Upper lobe of left lung (tissue), 6 donors: Measurements from ENCODE around the gene SEC61A1. TPM values are rescaled to one million over a fixed set of nuclear protein-coding genes. Genes with fewer than 3 reads are reported as not detected.

Source experiments
- ATAC-seq, 2 donors: fragments of 200-7000 bp; cut with Tn5 transposase; one replicate each; pipeline ENCODE4 v1.9.1; 2022; ENCODE audit warnings: mild to moderate bottlenecking in 2 of 2, moderate library complexity in 2 of 2; ENCODE audit not compliant: low FRiP score in 2 of 2
- DNase-seq, 2 donors: peaks; one replicate each; pipeline ENCODE4 v3.0.0-alpha.2; 2019 to 2020
- H3K27ac ChIP-seq, 4 donors: fragments of 200-600 bp; sonication (generic); one replicate each; pipeline ENCODE4 v1.5.1; 2016 to 2019
- H3K27me3 ChIP-seq, 4 donors: fragments of 200-600 bp; sonication (generic); one replicate each; pipeline ENCODE4 v1.5.1; 2017 to 2019
- H3K36me3 ChIP-seq, 4 donors: fragments of 200-600 bp; sonication (generic); one replicate each; pipeline ENCODE4 v1.5.1; 2016 to 2019
- H3K4me1 ChIP-seq, 4 donors: fragments of 200-600 bp; sonication (generic); one replicate each; pipeline ENCODE4 v1.5.1; 2018 to 2019
- H3K4me3 ChIP-seq, 4 donors: fragments of 200-600 bp; sonication (generic); one replicate each; pipeline ENCODE4 v1.5.1; 2017 to 2019; ENCODE audit warnings: mild to moderate bottlenecking in 2 of 4, moderate library complexity in 1 of 4
- H3K9me3 ChIP-seq, 4 donors: fragments of 200-600 bp; sonication (generic); one replicate each; pipeline ENCODE4 v1.5.1; 2018 to 2019
- EP300 ChIP-seq, 4 donors: sonication (generic); formaldehyde crosslinking; IDR thresholded peaks; one replicate each; pipeline ENCODE4 v1.5.1; 2017; ENCODE audit warnings: antibody characterized with exemption in 4 of 4, control low read depth in 2 of 4
- POLR2A ChIP-seq, 4 donors: fragments of 450-650 bp; IDR thresholded peaks; one replicate each; pipeline ENCODE4 v1.5.1; 2016 to 2017; ENCODE audit warnings: antibody characterized with exemption in 4 of 4, mild to moderate bottlenecking in 2 of 4
- POLR2AphosphoS5 ChIP-seq, 2 donors: sonication (generic); formaldehyde crosslinking; IDR thresholded peaks; one replicate each; pipeline ENCODE4 v1.5.1; 2017; ENCODE audit warnings: antibody characterized with exemption in 2 of 2
- WGBS, 2 donors: methylation state at CpG; one replicate each; pipeline ENCODE4 v1.1.5; 2017 to 2018; 5-methylcytosine and 5-hydroxymethylcytosine counted together
- total RNA-seq, 6 donors: library from RNA; depleted of rRNA in 4 of 6; stranded (reverse); fragments of >200 nt in 4 of 6; gene quantifications; one replicate each; pipeline versions ENCODE4 v1.1.0 to v1.2.1, GENCODE V29; 2016 to 2021
- TF ChIP-seq, protein P1 (sequence below), 6 experiments: fragments of 450-650 bp in 4 of 6; fragments of 200-600 bp in 2 of 6; sonication (generic) in 2 of 6; IDR thresholded peaks; one replicate each; pipeline ENCODE4 v1.5.1; 2016 to 2019; ENCODE audit warnings: antibody characterized with exemption in 6 of 6
- donor health status: DM: no; HTN: no; CAD: no; lungs with moderate emphysema.
- donor health status: DM: no; HTN: yes; CAD: no; lungs with severe emphysema.

SEC61A1 gene
- total RNA-seq = 100 to 1,000 TPM in 5 of 6 donors, 10 to 100 TPM in 1; 80.7 to 193 (median 164) TPM

DNA sequence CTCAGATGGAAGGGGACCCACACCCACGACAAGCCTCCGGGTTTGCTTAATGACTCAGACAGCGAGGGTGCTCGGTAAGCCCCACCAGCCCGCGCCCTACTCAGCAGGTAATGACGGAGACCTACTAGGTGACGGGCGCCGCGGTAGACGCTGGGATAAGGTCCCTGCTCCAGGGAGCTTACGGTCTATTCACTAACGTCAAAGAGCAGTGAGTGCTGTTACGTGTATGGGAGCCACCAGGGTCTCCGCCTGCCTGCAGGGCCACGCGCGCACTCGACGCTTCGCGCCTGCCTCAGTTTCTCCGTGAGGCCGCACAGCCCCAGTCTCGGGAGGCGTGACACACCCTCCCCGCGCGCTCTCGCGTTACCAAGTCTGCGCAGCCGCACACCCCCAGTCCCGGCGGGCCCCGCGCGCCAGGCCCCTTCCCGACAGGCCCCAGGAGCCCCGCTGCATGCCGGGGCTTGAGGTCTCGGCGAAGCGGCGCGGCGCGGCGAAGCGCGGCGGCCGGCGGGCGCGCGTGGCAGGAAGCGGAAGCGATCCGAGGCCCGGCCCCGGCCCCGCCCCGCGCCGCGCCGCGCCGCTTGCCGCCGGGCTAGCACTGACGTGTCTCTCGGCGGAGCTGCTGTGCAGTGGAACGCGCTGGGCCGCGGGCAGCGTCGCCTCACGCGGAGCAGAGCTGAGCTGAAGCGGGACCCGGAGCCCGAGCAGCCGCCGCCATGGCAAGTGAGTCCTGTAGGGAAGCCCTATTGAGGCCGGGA, at the start of gene SEC61A1:
TSS of gene SEC61A1 (plus strand) at position 601 of the 758 bp plus-strand sequence. CDS start at position 717, 116 bp downstream.
- DNase-seq (peak; percentile 95 to 99), ATAC-seq (peak; percentile 98)
- no peaks in the 10 kb centered on the region for H3K9me3 ChIP-seq
- H3K4me1 ChIP-seq = peaks cover 29 to 48% (median 35%) of the 10 kb centered on the region in 4 donors
- H3K27me3 ChIP-seq = no peaks in the 10 kb centered on the region
- TF ChIP-seq POLR2A (IDR thresholded peaks at IDR 0.05) = peak in 3 of 4 donors; percentile 19 to 88 (median 84)
- TF ChIP-seq POLR2AphosphoS5 (IDR thresholded peaks at IDR 0.05) = peak; percentile 73 to 78
- TF ChIP-seq, protein P1, sequence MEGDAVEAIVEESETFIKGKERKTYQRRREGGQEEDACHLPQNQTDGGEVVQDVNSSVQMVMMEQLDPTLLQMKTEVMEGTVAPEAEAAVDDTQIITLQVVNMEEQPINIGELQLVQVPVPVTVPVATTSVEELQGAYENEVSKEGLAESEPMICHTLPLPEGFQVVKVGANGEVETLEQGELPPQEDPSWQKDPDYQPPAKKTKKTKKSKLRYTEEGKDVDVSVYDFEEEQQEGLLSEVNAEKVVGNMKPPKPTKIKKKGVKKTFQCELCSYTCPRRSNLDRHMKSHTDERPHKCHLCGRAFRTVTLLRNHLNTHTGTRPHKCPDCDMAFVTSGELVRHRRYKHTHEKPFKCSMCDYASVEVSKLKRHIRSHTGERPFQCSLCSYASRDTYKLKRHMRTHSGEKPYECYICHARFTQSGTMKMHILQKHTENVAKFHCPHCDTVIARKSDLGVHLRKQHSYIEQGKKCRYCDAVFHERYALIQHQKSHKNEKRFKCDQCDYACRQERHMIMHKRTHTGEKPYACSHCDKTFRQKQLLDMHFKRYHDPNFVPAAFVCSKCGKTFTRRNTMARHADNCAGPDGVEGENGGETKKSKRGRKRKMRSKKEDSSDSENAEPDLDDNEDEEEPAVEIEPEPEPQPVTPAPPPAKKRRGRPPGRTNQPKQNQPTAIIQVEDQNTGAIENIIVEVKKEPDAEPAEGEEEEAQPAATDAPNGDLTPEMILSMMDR (IDR thresholded peaks at IDR 0.05) = peak in 1 of 6 experiments; percentile 53
- no peak for TF ChIP-seq EP300 (IDR thresholded peaks at IDR 0.05)
- peaks cover 10 to 26% (median 13%) of the 10 kb centered on the region in 4 donors for H3K36me3 ChIP-seq
- WGBS, 2 donors = 0% methylated on average over 10 to 24 of the region's 90 CpGs
- peak within 1 kb of the TSS; percentile 90 to 98 (median 95) for H3K4me3 ChIP-seq
- H3K27ac ChIP-seq = peak within 1 kb of the TSS; percentile 94 to 97 (median 95)

GRCh38 chr3:128004661-128005060, 47.6 kb upstream of the SEC61A1 start:
- TF ChIP-seq POLR2AphosphoS5 (IDR thresholded peaks at IDR 0.05) = no peak
- no peak for TF ChIP-seq EP300 (IDR thresholded peaks at IDR 0.05)
- TF ChIP-seq POLR2A (IDR thresholded peaks at IDR 0.05) = no peak
- TF ChIP-seq, protein P1 (IDR thresholded peaks at IDR 0.05) = no peak
- Histone ChIP-seq H3K27me3 (no peaks in the 10 kb centered on the region), H3K4me1 (no peaks in the 10 kb centered on the region), H3K36me3 (no peaks in the 10 kb centered on the region), H3K9me3 (no peaks in the 10 kb centered on the region), H3K4me3 (no peak overlapping the region), H3K27ac (no peak overlapping the region)
- ATAC-seq (no peak), DNase-seq (no peak)
- 70 to 93% methylated on average over 1 to 8 of the region's 8 CpGs for WGBS, 2 donors

DNA sequence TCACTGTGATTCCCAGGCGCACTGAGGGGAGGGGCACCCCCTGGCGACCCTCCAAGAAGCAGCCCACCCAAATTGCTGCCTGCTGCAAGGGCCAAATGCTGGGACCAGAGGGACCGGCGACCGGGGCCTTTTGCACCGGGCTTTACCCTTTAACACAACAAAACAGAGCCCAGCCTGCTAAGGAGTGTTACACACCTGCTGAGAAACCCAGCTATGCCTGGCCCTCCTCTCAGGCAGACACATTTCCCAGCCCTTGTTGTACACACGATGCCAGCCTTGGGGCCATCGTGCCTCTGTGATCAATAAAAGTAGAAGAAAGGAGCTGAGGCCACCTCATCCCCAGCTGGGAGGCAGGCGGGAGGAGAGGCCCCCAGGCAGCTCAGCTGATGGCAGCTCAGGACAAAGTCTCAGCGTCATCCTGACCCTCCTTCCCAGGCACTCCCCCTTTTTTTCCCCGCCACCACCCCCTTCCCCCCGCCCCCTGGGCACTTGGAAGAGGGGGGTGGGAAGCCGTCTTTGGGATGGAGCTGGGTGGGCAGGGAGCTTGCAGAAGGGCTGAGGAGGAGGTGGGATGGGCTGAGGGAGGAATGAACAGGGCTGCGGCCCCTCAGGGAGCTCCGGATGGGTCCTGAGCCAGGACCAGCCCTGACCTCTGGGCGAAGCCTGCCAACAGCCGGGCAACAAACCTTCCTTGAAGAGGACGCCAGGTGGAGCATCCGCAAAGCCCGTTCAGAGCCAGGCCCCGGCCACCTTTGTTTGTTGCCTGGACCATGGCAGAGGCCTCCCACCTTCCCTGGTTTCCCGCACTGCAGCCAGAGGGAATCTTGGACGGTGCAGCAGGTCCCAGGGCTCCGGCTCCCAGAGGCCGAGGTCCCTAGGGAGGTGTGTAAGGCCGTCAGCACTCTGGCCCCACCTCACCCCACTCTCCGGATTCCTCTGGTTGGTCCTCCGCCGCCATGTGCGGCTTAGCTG, 45.9 kb upstream of the SEC61A1 start:
- Histone ChIP-seq H3K27ac (no peak overlapping the region), H3K4me1 (peaks cover 0 to 10% (median 0%) of the 10 kb centered on the region in 4 donors), H3K4me3 (no peak overlapping the region), H3K36me3 (no peaks in the 10 kb centered on the region), H3K9me3 (no peaks in the 10 kb centered on the region), H3K27me3 (no peaks in the 10 kb centered on the region)
- WGBS, 2 donors = 60 to 67% methylated on average over 15 to 28 of the region's 30 CpGs
- DNase-seq (peak in 1 of 2 donors; percentile 54), ATAC-seq (no peak)
- TF ChIP-seq POLR2A (IDR thresholded peaks at IDR 0.05) (no peak), EP300 (IDR thresholded peaks at IDR 0.05) (no peak), POLR2AphosphoS5 (IDR thresholded peaks at IDR 0.05) (no peak)
- TF ChIP-seq, protein P1 (IDR thresholded peaks at IDR 0.05) = no peak

DNA sequence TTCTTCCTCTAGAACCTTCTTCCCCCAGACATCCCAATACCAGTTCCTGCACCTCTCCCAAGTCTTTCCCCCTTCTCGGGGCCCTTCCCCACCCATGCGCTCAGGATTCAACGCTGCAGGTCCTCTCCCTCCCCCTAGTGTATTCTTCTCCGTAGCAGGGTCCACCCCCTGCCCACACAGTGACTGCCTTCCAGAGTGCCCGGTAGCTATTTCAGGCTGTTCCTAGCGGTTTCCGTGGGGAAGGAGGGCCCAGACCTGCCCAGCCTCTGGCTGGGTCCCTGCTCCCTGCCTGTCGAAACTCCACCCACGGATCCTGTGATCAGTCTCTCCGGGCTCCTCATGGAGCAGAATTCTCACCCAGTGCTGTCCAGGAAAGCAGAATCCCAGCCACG, 45.2 kb upstream of the SEC61A1 start:
- 46 to 49% methylated on average over 11 of the region's 11 CpGs for WGBS, 2 donors
- TF ChIP-seq POLR2A (IDR thresholded peaks at IDR 0.05) = no peak
- TF ChIP-seq EP300 (IDR thresholded peaks at IDR 0.05) = no peak
- TF ChIP-seq POLR2AphosphoS5 (IDR thresholded peaks at IDR 0.05) = no peak
- TF ChIP-seq, protein P1 (IDR thresholded peaks at IDR 0.05) = no peak
- DNase-seq (no peak), ATAC-seq (no peak)
- no peaks in the 10 kb centered on the region for H3K27me3 ChIP-seq
- no peaks in the 10 kb centered on the region for H3K9me3 ChIP-seq
- H3K4me1 ChIP-seq = peaks cover 0 to 13% (median 0%) of the 10 kb centered on the region in 4 donors
- no peak overlapping the region for H3K27ac ChIP-seq
- H3K4me3 ChIP-seq = no peak overlapping the region
- no peaks in the 10 kb centered on the region for H3K36me3 ChIP-seq
